Activated T-cell treated with anti-CD3 and anti-CD28 coated beads, Interleukin-2, amount 50 U/mL, for 4 hours (primary cell): ENCODE data around the gene USP28. TPM values are rescaled to one million over a fixed set of nuclear protein-coding genes. Genes with fewer than 3 reads are reported as not detected.
"Not testable (repeated sequence)": the region's sequence is repeated elsewhere in the genome, so short reads cannot be mapped to it uniquely, and the experiment has no call there.

Source experiments
- ATAC-seq, 2 donors: fragments of 200-7000 bp; cut with Tn5 transposase; one replicate each; pipeline ENCODE4 v1.10.0; 2021
- DNase-seq: peaks from one replicate; pipeline ENCODE4 v3.0.0-alpha.2; 2020
- H3K27me3 Mint-ChIP-seq: one replicate; pipeline ENCODE4 v1.8.0; 2021; ENCODE audit warnings: low read depth, mixed read lengths
- H3K36me3 Mint-ChIP-seq: one replicate; pipeline ENCODE4 v1.8.0; 2022; ENCODE audit warnings: mixed read lengths; ENCODE audit not compliant: insufficient read depth
- H3K4me1 Mint-ChIP-seq: one replicate; pipeline ENCODE4 v1.8.0; 2021; ENCODE audit warnings: low read depth, mixed read lengths
- H3K4me3 Mint-ChIP-seq: one replicate; pipeline ENCODE4 v1.8.0; 2021; ENCODE audit warnings: mild to moderate bottlenecking, moderate library complexity, mixed read lengths
- H3K9me3 Mint-ChIP-seq: one replicate; pipeline ENCODE4 v1.8.0; 2021; ENCODE audit warnings: mixed read lengths
- total RNA-seq, 3 donors: library from RNA; stranded (reverse); gene quantifications; one replicate each; pipeline ENCODE4 v1.2.1, GENCODE V29; 2021

The USP28 gene
- total RNA-seq, 3 donors from 2014 or later: 3.7 to 4.8 (median 4.4) TPM

- Mint-ChIP-seq H3K27me3 (no peaks in the 10 kb centered on the region), H3K36me3 (no peaks in the 10 kb centered on the region), H3K4me1 (no peaks in the 10 kb centered on the region), H3K9me3 (no peaks in the 10 kb centered on the region), H3K4me3 (no peak overlapping the region)
- ATAC-seq (no peak), DNase-seq (no peak)
These were observed 13.5 kb upstream of the USP28 start for GRCh38 chr11:113888848-113889247.

- Mint-ChIP-seq H3K9me3 (no peaks in the 10 kb centered on the region), H3K27me3 (no peaks in the 10 kb centered on the region), H3K4me3 (no peak overlapping the region), H3K36me3 (no peaks in the 10 kb centered on the region), H3K4me1 (no peaks in the 10 kb centered on the region)
- DNase-seq (no peak), ATAC-seq (no peak)
These were observed 10.5 kb upstream of the USP28 start for GRCh38 chr11:113885897-113886296.

GRCh38 chr11:113884361-113884836 lies 9.0 kb upstream of the USP28 start:
- H3K9me3 Mint-ChIP-seq: no peaks in the 10 kb centered on the region
- no peaks in the 10 kb centered on the region for H3K36me3 Mint-ChIP-seq
- no peak overlapping the region for H3K4me3 Mint-ChIP-seq
- ATAC-seq (no peak), DNase-seq (no peak)
- H3K4me1 Mint-ChIP-seq: no peaks in the 10 kb centered on the region
- H3K27me3 Mint-ChIP-seq: no peaks in the 10 kb centered on the region

GRCh38 chr11:113881856-113882255 lies 6.5 kb upstream of the USP28 start:
- peaks cover 5% of the 10 kb centered on the region for H3K4me1 Mint-ChIP-seq
- DNase-seq (no peak), ATAC-seq (no peak)
- H3K27me3 Mint-ChIP-seq: no peaks in the 10 kb centered on the region
- no peak overlapping the region for H3K4me3 Mint-ChIP-seq
- no peaks in the 10 kb centered on the region for H3K36me3 Mint-ChIP-seq
- no peaks in the 10 kb centered on the region for H3K9me3 Mint-ChIP-seq

GRCh38 chr11:113880971-113881370 lies 5.6 kb upstream of the USP28 start:
- H3K9me3 Mint-ChIP-seq: no peaks in the 10 kb centered on the region
- peaks cover 9% of the 10 kb centered on the region for H3K4me1 Mint-ChIP-seq
- DNase-seq (no peak), ATAC-seq (no peak)
- H3K36me3 Mint-ChIP-seq: no peaks in the 10 kb centered on the region
- no peaks in the 10 kb centered on the region for H3K27me3 Mint-ChIP-seq
- no peak overlapping the region for H3K4me3 Mint-ChIP-seq

- not testable (repeated sequence) for H3K4me3 Mint-ChIP-seq, H3K27me3 Mint-ChIP-seq, H3K9me3 Mint-ChIP-seq, DNase-seq, ATAC-seq, H3K36me3 Mint-ChIP-seq
- H3K4me1 Mint-ChIP-seq: peaks cover 16% of the 10 kb centered on the region
These were observed 4.1 kb upstream of the USP28 start for GRCh38 chr11:113879446-113879845.

- Mint-ChIP-seq H3K4me3 (no peak overlapping the region), H3K27me3 (no peaks in the 10 kb centered on the region), H3K4me1 (peaks cover 30% of the 10 kb centered on the region), H3K9me3 (no peaks in the 10 kb centered on the region), H3K36me3 (no peaks in the 10 kb centered on the region)
- no peak for DNase-seq
- ATAC-seq: no peak
These were observed 2.3 kb upstream of the USP28 start for GRCh38 chr11:113877670-113878055.

GRCh38 chr11:113876798-113877669 lies 1.7 kb upstream of the USP28 start:
- Mint-ChIP-seq H3K27me3 (no peaks in the 10 kb centered on the region), H3K9me3 (no peaks in the 10 kb centered on the region), H3K4me3 (peak overlapping the region; percentile 93), H3K4me1 (peaks cover 34% of the 10 kb centered on the region), H3K36me3 (no peaks in the 10 kb centered on the region)
- ATAC-seq: no peak
- DNase-seq: no peak

GRCh38 chr11:113876074-113876797 lies 864 bp upstream of the USP28 start:
- Mint-ChIP-seq H3K9me3 (no peaks in the 10 kb centered on the region), H3K36me3 (no peaks in the 10 kb centered on the region), H3K4me1 (peaks cover 37% of the 10 kb centered on the region), H3K27me3 (no peaks in the 10 kb centered on the region), H3K4me3 (peak overlapping the region; percentile 93)
- peak in 1 of 2 donors; percentile 3 for ATAC-seq
- no peak for DNase-seq

- Mint-ChIP-seq H3K27me3 (no peaks in the 10 kb centered on the region), H3K4me3 (peak overlapping the region; percentile 86), H3K4me1 (peaks cover 42% of the 10 kb centered on the region), H3K9me3 (no peaks in the 10 kb centered on the region), H3K36me3 (no peaks in the 10 kb centered on the region)
- ATAC-seq (peak; percentile 12 to 56), DNase-seq (no peak)
These were observed 665 bp downstream of the USP28 start for GRCh38 chr11:113874581-113875233.

GRCh38 chr11:113874096-113874495 lies 1.3 kb downstream of the USP28 start:
- no peaks in the 10 kb centered on the region for H3K27me3 Mint-ChIP-seq
- H3K4me1 Mint-ChIP-seq: peaks cover 42% of the 10 kb centered on the region
- ATAC-seq (no peak), DNase-seq (no peak)
- H3K4me3 Mint-ChIP-seq: peak overlapping the region; percentile 86
- H3K9me3 Mint-ChIP-seq: no peaks in the 10 kb centered on the region
- no peaks in the 10 kb centered on the region for H3K36me3 Mint-ChIP-seq

GRCh38 chr11:113873236-113873626 lies 2.1 kb downstream of the USP28 start:
- no peaks in the 10 kb centered on the region for H3K36me3 Mint-ChIP-seq
- peak overlapping the region; percentile 86 for H3K4me3 Mint-ChIP-seq
- no peaks in the 10 kb centered on the region for H3K9me3 Mint-ChIP-seq
- DNase-seq: no peak
- H3K27me3 Mint-ChIP-seq: no peaks in the 10 kb centered on the region
- no peak for ATAC-seq
- peaks cover 45% of the 10 kb centered on the region for H3K4me1 Mint-ChIP-seq

- DNase-seq: no peak
- no peak for ATAC-seq
- Mint-ChIP-seq H3K27me3 (no peaks in the 10 kb centered on the region), H3K4me3 (no peak overlapping the region), H3K36me3 (no peaks in the 10 kb centered on the region), H3K9me3 (no peaks in the 10 kb centered on the region), H3K4me1 (peaks cover 45% of the 10 kb centered on the region)
These were observed 4.0 kb downstream of the USP28 start for GRCh38 chr11:113871336-113871735.

GRCh38 chr11:113867843-113868503 lies 7.4 kb downstream of the USP28 start:
- H3K4me1 Mint-ChIP-seq: peaks cover 28% of the 10 kb centered on the region
- H3K4me3 Mint-ChIP-seq: peak overlapping the region; percentile 9
- H3K27me3 Mint-ChIP-seq: no peaks in the 10 kb centered on the region
- H3K36me3 Mint-ChIP-seq: peaks cover 6% of the 10 kb centered on the region
- H3K9me3 Mint-ChIP-seq: no peaks in the 10 kb centered on the region
- ATAC-seq (no peak), DNase-seq (no peak)
